Osteocyte (in vitro differentiated cells): ENCODE results near the gene THRAP3. TPM values are rescaled to one million over a fixed set of nuclear protein-coding genes. Genes with fewer than 3 reads are reported as not detected.

Experiments
- DNase-seq: peaks from one replicate; pipeline ENCODE4 v3.0.0; 2021; ENCODE audit warnings: mixed read lengths; ENCODE audit not compliant: unreplicated experiment; ENCODE audit errors: extremely low spot score
- H3K27ac Mint-ChIP-seq: one replicate; pipeline ENCODE4 v1.8.0; 2021; ENCODE audit warnings: mild to moderate bottlenecking, mixed read lengths; ENCODE audit not compliant: unreplicated experiment
- H3K27me3 Mint-ChIP-seq: one replicate; pipeline ENCODE4 v1.8.0; 2021; ENCODE audit warnings: mixed read lengths; ENCODE audit not compliant: unreplicated experiment
- H3K36me3 Mint-ChIP-seq: one replicate; pipeline ENCODE4 v1.8.0; 2021; ENCODE audit warnings: mixed read lengths; ENCODE audit not compliant: unreplicated experiment
- H3K4me1 Mint-ChIP-seq: one replicate; pipeline ENCODE4 v1.8.0; 2021; ENCODE audit warnings: mixed read lengths; ENCODE audit not compliant: unreplicated experiment
- H3K4me3 Mint-ChIP-seq: one replicate; pipeline ENCODE4 v1.8.0; 2021; ENCODE audit warnings: mild to moderate bottlenecking, moderate library complexity, mixed read lengths; ENCODE audit not compliant: unreplicated experiment
- H3K9me3 Mint-ChIP-seq: one replicate; pipeline ENCODE4 v1.8.0; 2021; ENCODE audit warnings: mixed read lengths; ENCODE audit not compliant: unreplicated experiment
- total RNA-seq: library from RNA; stranded (reverse); gene quantifications from 2 replicates; pipeline ENCODE4 v1.2.1, GENCODE V29; 2021
- TF ChIP-seq, protein P1 (sequence below): fragments of 200-600 bp; sonication (generic); IDR thresholded peaks from 2 replicates; pipeline ENCODE4 v1.5.0; 2021; ENCODE audit warnings: antibody characterized with exemption, mild to moderate bottlenecking, moderate library complexity

The THRAP3 gene
- total RNA-seq, 1 donor from 2014 or later = 117 TPM

- Mint-ChIP-seq H3K36me3 (peaks cover 19% of the 10 kb centered on the region), H3K9me3 (no peaks in the 10 kb centered on the region), H3K4me1 (peaks cover 20% of the 10 kb centered on the region), H3K27me3 (no peaks in the 10 kb centered on the region), H3K4me3 (no peak overlapping the region), H3K27ac (no peak overlapping the region)
- TF ChIP-seq, protein P1, sequence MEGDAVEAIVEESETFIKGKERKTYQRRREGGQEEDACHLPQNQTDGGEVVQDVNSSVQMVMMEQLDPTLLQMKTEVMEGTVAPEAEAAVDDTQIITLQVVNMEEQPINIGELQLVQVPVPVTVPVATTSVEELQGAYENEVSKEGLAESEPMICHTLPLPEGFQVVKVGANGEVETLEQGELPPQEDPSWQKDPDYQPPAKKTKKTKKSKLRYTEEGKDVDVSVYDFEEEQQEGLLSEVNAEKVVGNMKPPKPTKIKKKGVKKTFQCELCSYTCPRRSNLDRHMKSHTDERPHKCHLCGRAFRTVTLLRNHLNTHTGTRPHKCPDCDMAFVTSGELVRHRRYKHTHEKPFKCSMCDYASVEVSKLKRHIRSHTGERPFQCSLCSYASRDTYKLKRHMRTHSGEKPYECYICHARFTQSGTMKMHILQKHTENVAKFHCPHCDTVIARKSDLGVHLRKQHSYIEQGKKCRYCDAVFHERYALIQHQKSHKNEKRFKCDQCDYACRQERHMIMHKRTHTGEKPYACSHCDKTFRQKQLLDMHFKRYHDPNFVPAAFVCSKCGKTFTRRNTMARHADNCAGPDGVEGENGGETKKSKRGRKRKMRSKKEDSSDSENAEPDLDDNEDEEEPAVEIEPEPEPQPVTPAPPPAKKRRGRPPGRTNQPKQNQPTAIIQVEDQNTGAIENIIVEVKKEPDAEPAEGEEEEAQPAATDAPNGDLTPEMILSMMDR = no peak
- no peak for DNase-seq
These were observed 115.4 kb downstream of the THRAP3 start for GRCh38 chr1:36339615-36340014.

GRCh38 chr1:36341626-36342320 is 117.5 kb downstream of the THRAP3 start:
- Mint-ChIP-seq H3K27me3 (no peaks in the 10 kb centered on the region), H3K27ac (no peak overlapping the region), H3K9me3 (no peaks in the 10 kb centered on the region), H3K36me3 (peaks cover 26% of the 10 kb centered on the region), H3K4me1 (peaks cover 20% of the 10 kb centered on the region), H3K4me3 (no peak overlapping the region)
- TF ChIP-seq, protein P1 = no peak
- DNase-seq = no peak

DNA sequence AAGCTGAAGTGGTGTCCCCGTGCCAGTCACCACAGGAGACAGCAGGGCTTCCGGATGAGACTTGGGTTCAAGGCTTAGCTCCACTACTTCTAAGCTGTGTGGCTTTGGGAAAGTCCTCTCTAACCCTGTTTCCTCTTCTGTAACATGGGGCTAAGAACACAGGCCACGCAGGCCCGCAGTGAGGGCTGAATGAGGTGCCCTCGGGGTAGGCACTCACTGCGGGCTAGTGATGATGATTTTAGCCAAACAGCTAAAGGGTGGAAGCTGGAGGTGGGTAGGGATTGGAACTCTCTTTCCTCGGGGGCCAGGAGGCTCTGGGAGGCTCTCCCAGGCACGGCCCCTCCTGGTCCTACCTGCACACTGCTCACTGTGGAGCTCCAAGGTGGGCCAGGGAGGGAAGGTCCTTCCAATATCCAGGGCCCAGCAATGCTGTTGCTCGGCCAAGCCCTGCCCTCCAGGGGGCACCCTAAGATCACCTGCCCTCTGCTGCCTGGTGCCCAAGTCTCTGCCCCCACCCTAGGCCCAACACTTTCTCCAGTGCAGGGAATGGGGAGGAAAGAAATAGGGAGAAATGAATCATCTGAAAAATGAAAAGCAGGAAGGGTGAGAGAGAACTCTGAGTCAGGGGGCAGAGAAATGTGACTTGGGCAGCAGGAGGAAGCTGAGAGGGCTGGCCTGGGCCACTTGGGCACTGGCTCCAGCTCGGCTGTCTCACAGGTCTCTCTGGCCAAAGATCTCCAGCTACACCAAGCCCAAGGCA is 118.4 kb downstream of the THRAP3 start:
- TF ChIP-seq, protein P1 = peak; percentile 68
- DNase-seq = no peak
- peaks cover 31% of the 10 kb centered on the region for H3K36me3 Mint-ChIP-seq
- H3K4me3 Mint-ChIP-seq = no peak overlapping the region
- no peaks in the 10 kb centered on the region for H3K9me3 Mint-ChIP-seq
- H3K27me3 Mint-ChIP-seq = no peaks in the 10 kb centered on the region
- H3K27ac Mint-ChIP-seq = peak overlapping the region; percentile 59
- peaks cover 20% of the 10 kb centered on the region for H3K4me1 Mint-ChIP-seq

GRCh38 chr1:36343651-36344394 is 119.6 kb downstream of the THRAP3 start:
- Mint-ChIP-seq H3K36me3 (peaks cover 41% of the 10 kb centered on the region), H3K27ac (peak overlapping the region; percentile 63), H3K4me3 (no peak overlapping the region), H3K9me3 (no peaks in the 10 kb centered on the region), H3K4me1 (peaks cover 20% of the 10 kb centered on the region), H3K27me3 (no peaks in the 10 kb centered on the region)
- TF ChIP-seq, protein P1 = no peak
- DNase-seq = no peak

GRCh38 chr1:36344395-36344680 is 120.1 kb downstream of the THRAP3 start:
- TF ChIP-seq, protein P1 = no peak
- H3K9me3 Mint-ChIP-seq = no peaks in the 10 kb centered on the region
- H3K36me3 Mint-ChIP-seq = peaks cover 40% of the 10 kb centered on the region
- peaks cover 24% of the 10 kb centered on the region for H3K4me1 Mint-ChIP-seq
- H3K4me3 Mint-ChIP-seq = no peak overlapping the region
- H3K27ac Mint-ChIP-seq = peak overlapping the region; percentile 63
- H3K27me3 Mint-ChIP-seq = no peaks in the 10 kb centered on the region
- no peak for DNase-seq
